GM12801 (cell line): ENCODE data around the gene TBL1X.

Experiments
- CTCF ChIP-seq: IDR thresholded peaks from one replicate; pipeline ENCODE4 v1.5.1; 2011; ENCODE audit warnings: control low read depth; ENCODE audit not compliant: insufficient read length; ENCODE audit errors: extremely low read depth

The TBL1X gene

GRCh38 chrX:9539605-9540387 lies 74.9 kb downstream of the TBL1X start:
- TF ChIP-seq CTCF: no peak

DNA sequence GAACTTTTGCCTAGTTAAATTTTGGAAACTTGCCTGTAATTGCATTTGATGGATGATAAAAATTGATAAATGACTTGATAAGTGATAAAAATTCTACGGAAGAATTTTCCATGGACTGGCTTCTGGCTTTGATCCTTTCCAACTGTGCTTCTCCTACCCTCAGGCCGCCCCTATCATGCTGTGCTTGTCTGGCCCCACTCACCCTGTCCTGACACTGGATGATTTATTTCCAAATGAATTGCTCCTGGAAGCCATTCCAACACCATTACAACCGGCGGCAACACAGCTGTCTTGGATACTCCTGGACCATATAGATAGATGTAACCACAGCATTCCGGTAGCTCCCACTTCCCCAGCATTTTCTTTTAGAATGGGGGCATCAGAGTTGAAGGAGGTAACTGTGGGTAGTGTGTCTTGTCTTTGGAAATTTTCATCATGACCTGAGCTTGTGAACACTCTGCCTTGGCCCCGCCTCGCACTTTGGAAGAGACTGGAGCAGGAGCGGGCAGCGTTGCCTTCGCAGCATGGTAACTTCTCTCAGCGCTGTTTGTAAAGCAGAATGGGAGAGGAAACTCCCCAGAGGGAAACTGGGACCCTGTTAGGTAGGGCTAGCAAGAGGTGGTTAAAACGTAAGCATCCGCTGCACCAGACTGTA lies 77.4 kb downstream of the TBL1X start:
- no peak for TF ChIP-seq CTCF

DNA sequence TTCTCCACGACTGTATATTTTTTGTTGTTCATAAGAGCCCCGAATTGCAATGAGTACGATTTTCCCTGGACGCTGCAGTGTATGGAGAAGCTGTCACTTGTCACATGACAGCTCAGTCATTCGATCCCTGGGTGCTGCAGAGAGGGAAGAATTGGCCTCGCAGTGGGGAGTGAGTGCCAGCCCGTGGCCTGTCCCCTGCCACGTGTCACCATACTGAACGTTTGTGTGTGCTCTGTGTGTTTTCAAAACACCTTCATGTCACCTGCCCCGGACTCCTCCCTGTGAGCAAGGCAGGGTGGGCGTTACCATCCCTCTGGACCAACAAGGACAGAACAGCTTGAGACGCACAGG lies 77.9 kb downstream of the TBL1X start:
- TF ChIP-seq CTCF: no peak

- no peak for TF ChIP-seq CTCF
Observed at GRCh38 chrX:9555354-9555753, 90.5 kb downstream of the TBL1X start.

GRCh38 chrX:9557091-9557490 lies 92.2 kb downstream of the TBL1X start:
- no peak for TF ChIP-seq CTCF

- TF ChIP-seq CTCF: no peak
Observed at GRCh38 chrX:9557521-9557920, 92.7 kb downstream of the TBL1X start.

GRCh38 chrX:9558615-9559014 lies 93.8 kb downstream of the TBL1X start:
- TF ChIP-seq CTCF: no peak
